Measurements from ENCODE around the gene ZNF860. TPM values are rescaled to one million over a fixed set of nuclear protein-coding genes. Genes with fewer than 3 reads are reported as not detected.

ZNF860 gene
- polyA plus RNA-seq (2013, experiment 1 of 2), result 0.06 TPM
- 0.06 TPM for polyA plus RNA-seq (2013, experiment 2 of 2)

GRCh38 chr3:31981206-31982181 lies at the start of gene ZNF860, which contains the start of gene OSBPL10:
TSS of gene ZNF860 (plus strand) at chr3:31981750. CDS start at chr3:31989080, 7,330 bp downstream.
TSS of gene OSBPL10 (minus strand) at chr3:31981262. CDS start at chr3:31981179, 83 bp downstream.
- Histone ChIP-seq H2BK5ac (ENCODE audit: low read length) (peak within 1 kb of the TSS; percentile 42), H2AFZ (ENCODE audit: low read length) (peak within 1 kb of the TSS; percentile 97), H3K79me1 (ENCODE audit: low read depth, low read length) (no peaks in the 10 kb centered on the region), H3K23ac (ENCODE audit: low read depth, low read length, poor library complexity) (peak within 1 kb of the TSS; percentile 62), H3K36me3 (replicated peaks in 1 of 2; ENCODE audit: control insufficient read depth in 2 of 2, insufficient read depth in 2 of 2, low read length in 2 of 2) (no peaks in the 10 kb centered on the region), H2AK5ac (ENCODE audit: low read depth, low read length) (no peak within 1 kb of the TSS), H4K91ac (ENCODE audit: low read depth, low read length, poor library complexity) (no peak within 1 kb of the TSS), H2BK12ac (ENCODE audit: low read length) (no peak within 1 kb of the TSS), H3K9me3 (replicated peaks in 1 of 2; ENCODE audit: control insufficient read depth in 2 of 2, insufficient read depth in 1 of 2, low read depth in 1 of 2, low read length in 2 of 2) (no peaks in the 10 kb centered on the region), H2BK120ac (ENCODE audit: low read depth, low read length) (peak within 1 kb of the TSS; percentile 68), H3K27me3 (ENCODE audit: control insufficient read depth in 3 of 3, insufficient read depth in 3 of 3, low read depth in 1 of 3, low read length in 3 of 3) (peaks cover 0 to 44% (median 8%) of the 10 kb centered on the region in 3 experiments), H2BK15ac (ENCODE audit: low read length) (peak within 1 kb of the TSS; percentile 91), H3K4ac (ENCODE audit: low read length) (no peak within 1 kb of the TSS), H3K9ac (ENCODE audit: low read depth, low read length, poor library complexity) (peak within 1 kb of the TSS; percentile 85), H3K27ac (replicated peaks; ENCODE audit: low read length) (no peak within 1 kb of the TSS), H3K14ac (ENCODE audit: low read length) (no peak within 1 kb of the TSS), H4K8ac (ENCODE audit: low read depth, low read length) (no peak within 1 kb of the TSS), H3K4me1 (ENCODE audit: control insufficient read depth in 2 of 2, insufficient read depth in 1 of 2, low read depth in 1 of 2, low read length in 2 of 2) (peaks cover 0 to 11% of the 10 kb centered on the region in 2 donors), H3K4me3 (ENCODE audit: low read length in 2 of 2) (peak within 1 kb of the TSS; percentile 59 to 87), H3K18ac (ENCODE audit: low read length) (peak within 1 kb of the TSS; percentile 93), H3K4me2 (ENCODE audit: insufficient read depth, low read length, poor library complexity, severe bottlenecking) (peak within 1 kb of the TSS; percentile 89)
- no CpG with 5 or more reads among the region's 65 CpGs for WGBS, 2 donors (ENCODE audit: extremely low coverage in 2 of 2, insufficient read length in 2 of 2, insufficient replicate concordance in 1 of 2)
- DNase-seq (ENCODE audit: low spot score), result no peak

GRCh38 chr3:31932990-31933389 lies 48.6 kb upstream of the ZNF860 start:
- Histone ChIP-seq H2BK12ac (ENCODE audit: low read length) (no peak overlapping the region), H2BK5ac (ENCODE audit: low read length) (no peak overlapping the region), H4K91ac (ENCODE audit: low read depth, low read length, poor library complexity) (no peak overlapping the region), H3K23ac (ENCODE audit: low read depth, low read length, poor library complexity) (no peak overlapping the region), H3K4ac (ENCODE audit: low read length) (no peak overlapping the region), H3K36me3 (replicated peaks in 1 of 2; ENCODE audit: control insufficient read depth in 2 of 2, insufficient read depth in 2 of 2, low read length in 2 of 2) (no peaks in the 10 kb centered on the region), H2AFZ (ENCODE audit: low read length) (no peak overlapping the region), H3K4me2 (ENCODE audit: insufficient read depth, low read length, poor library complexity, severe bottlenecking) (no peak overlapping the region), H3K4me3 (ENCODE audit: low read length in 2 of 2) (no peak overlapping the region), H3K79me1 (ENCODE audit: low read depth, low read length) (peaks cover 2% of the 10 kb centered on the region), H2AK5ac (ENCODE audit: low read depth, low read length) (no peak overlapping the region), H2BK120ac (ENCODE audit: low read depth, low read length) (no peak overlapping the region), H3K18ac (ENCODE audit: low read length) (no peak overlapping the region), H3K9ac (ENCODE audit: low read depth, low read length, poor library complexity) (no peak overlapping the region), H3K14ac (ENCODE audit: low read length) (no peak overlapping the region), H3K27me3 (ENCODE audit: control insufficient read depth in 3 of 3, insufficient read depth in 3 of 3, low read depth in 1 of 3, low read length in 3 of 3) (no peaks in the 10 kb centered on the region), H2BK15ac (ENCODE audit: low read length) (no peak overlapping the region), H3K4me1 (ENCODE audit: control insufficient read depth in 2 of 2, insufficient read depth in 1 of 2, low read depth in 1 of 2, low read length in 2 of 2) (no peaks in the 10 kb centered on the region), H4K8ac (ENCODE audit: low read depth, low read length) (no peak overlapping the region), H3K27ac (replicated peaks; ENCODE audit: low read length) (no peak overlapping the region), H3K9me3 (replicated peaks in 1 of 2; ENCODE audit: control insufficient read depth in 2 of 2, insufficient read depth in 1 of 2, low read depth in 1 of 2, low read length in 2 of 2) (peaks cover 0 to 2% of the 10 kb centered on the region in 2 donors)
- DNase-seq (ENCODE audit: low spot score), result no peak
- WGBS, 2 donors (ENCODE audit: extremely low coverage in 2 of 2, insufficient read length in 2 of 2, insufficient replicate concordance in 1 of 2), result no CpG with 5 or more reads among the region's 3 CpGs

- Histone ChIP-seq H3K36me3 (replicated peaks in 1 of 2; ENCODE audit: control insufficient read depth in 2 of 2, insufficient read depth in 2 of 2, low read length in 2 of 2) (no peaks in the 10 kb centered on the region), H2BK15ac (ENCODE audit: low read length) (no peak overlapping the region), H2AFZ (ENCODE audit: low read length) (no peak overlapping the region), H3K23ac (ENCODE audit: low read depth, low read length, poor library complexity) (no peak overlapping the region), H3K9me3 (replicated peaks in 1 of 2; ENCODE audit: control insufficient read depth in 2 of 2, insufficient read depth in 1 of 2, low read depth in 1 of 2, low read length in 2 of 2) (peaks cover 0 to 3% of the 10 kb centered on the region in 2 donors), H2AK5ac (ENCODE audit: low read depth, low read length) (no peak overlapping the region), H3K14ac (ENCODE audit: low read length) (no peak overlapping the region), H3K4ac (ENCODE audit: low read length) (no peak overlapping the region), H4K91ac (ENCODE audit: low read depth, low read length, poor library complexity) (no peak overlapping the region), H3K4me1 (ENCODE audit: control insufficient read depth in 2 of 2, insufficient read depth in 1 of 2, low read depth in 1 of 2, low read length in 2 of 2) (no peaks in the 10 kb centered on the region), H4K8ac (ENCODE audit: low read depth, low read length) (no peak overlapping the region), H2BK5ac (ENCODE audit: low read length) (no peak overlapping the region), H3K4me3 (ENCODE audit: low read length in 2 of 2) (no peak overlapping the region), H3K9ac (ENCODE audit: low read depth, low read length, poor library complexity) (no peak overlapping the region), H2BK12ac (ENCODE audit: low read length) (no peak overlapping the region), H3K4me2 (ENCODE audit: insufficient read depth, low read length, poor library complexity, severe bottlenecking) (no peak overlapping the region), H3K27ac (replicated peaks; ENCODE audit: low read length) (no peak overlapping the region), H3K79me1 (ENCODE audit: low read depth, low read length) (no peaks in the 10 kb centered on the region), H3K18ac (ENCODE audit: low read length) (no peak overlapping the region), H3K27me3 (ENCODE audit: control insufficient read depth in 3 of 3, insufficient read depth in 3 of 3, low read depth in 1 of 3, low read length in 3 of 3) (no peaks in the 10 kb centered on the region), H2BK120ac (ENCODE audit: low read depth, low read length) (no peak overlapping the region)
- no CpG with 5 or more reads among the region's 1 CpG for WGBS, 2 donors (ENCODE audit: extremely low coverage in 2 of 2, insufficient read length in 2 of 2, insufficient replicate concordance in 1 of 2)
- no peak for DNase-seq (ENCODE audit: low spot score)
These were observed 47.5 kb upstream of the ZNF860 start for GRCh38 chr3:31934018-31934417.

- Histone ChIP-seq H3K36me3 (replicated peaks in 1 of 2; ENCODE audit: control insufficient read depth in 2 of 2, insufficient read depth in 2 of 2, low read length in 2 of 2) (no peaks in the 10 kb centered on the region), H3K79me1 (ENCODE audit: low read depth, low read length) (no peaks in the 10 kb centered on the region), H3K14ac (ENCODE audit: low read length) (no peak overlapping the region), H3K23ac (ENCODE audit: low read depth, low read length, poor library complexity) (no peak overlapping the region), H3K4ac (ENCODE audit: low read length) (no peak overlapping the region), H4K91ac (ENCODE audit: low read depth, low read length, poor library complexity) (no peak overlapping the region), H3K27ac (replicated peaks; ENCODE audit: low read length) (no peak overlapping the region), H3K4me1 (ENCODE audit: control insufficient read depth in 2 of 2, insufficient read depth in 1 of 2, low read depth in 1 of 2, low read length in 2 of 2) (no peaks in the 10 kb centered on the region), H3K4me2 (ENCODE audit: insufficient read depth, low read length, poor library complexity, severe bottlenecking) (no peak overlapping the region), H2BK5ac (ENCODE audit: low read length) (no peak overlapping the region), H3K9ac (ENCODE audit: low read depth, low read length, poor library complexity) (no peak overlapping the region), H4K8ac (ENCODE audit: low read depth, low read length) (no peak overlapping the region), H3K18ac (ENCODE audit: low read length) (no peak overlapping the region), H2BK120ac (ENCODE audit: low read depth, low read length) (no peak overlapping the region), H3K4me3 (ENCODE audit: low read length in 2 of 2) (no peak overlapping the region), H2BK12ac (ENCODE audit: low read length) (no peak overlapping the region), H2BK15ac (ENCODE audit: low read length) (no peak overlapping the region), H2AK5ac (ENCODE audit: low read depth, low read length) (no peak overlapping the region), H3K27me3 (ENCODE audit: control insufficient read depth in 3 of 3, insufficient read depth in 3 of 3, low read depth in 1 of 3, low read length in 3 of 3) (no peaks in the 10 kb centered on the region), H3K9me3 (replicated peaks in 1 of 2; ENCODE audit: control insufficient read depth in 2 of 2, insufficient read depth in 1 of 2, low read depth in 1 of 2, low read length in 2 of 2) (peaks cover 0 to 3% of the 10 kb centered on the region in 2 donors), H2AFZ (ENCODE audit: low read length) (no peak overlapping the region)
- DNase-seq (ENCODE audit: low spot score), result no peak
- WGBS, 2 donors (ENCODE audit: extremely low coverage in 2 of 2, insufficient read length in 2 of 2, insufficient replicate concordance in 1 of 2), result no CpG with 5 or more reads among the region's 3 CpGs
These were observed 46.7 kb upstream of the ZNF860 start for GRCh38 chr3:31934866-31935265.

All from neuronal stem cell (in vitro differentiated cells).